Measurements from ENCODE around the gene GBA3.
A peak's percentile ranks its signal among the peaks of the same experiment; 100 is the strongest.

The GBA3 gene

GRCh38 chr4:22695917-22696316 lies 3.2 kb downstream of the GBA3 start:
- FAIRE-seq = peak; percentile 86

- no peak for FAIRE-seq
Observed at GRCh38 chr4:22703912-22704311, 11.2 kb downstream of the GBA3 start.

DNA sequence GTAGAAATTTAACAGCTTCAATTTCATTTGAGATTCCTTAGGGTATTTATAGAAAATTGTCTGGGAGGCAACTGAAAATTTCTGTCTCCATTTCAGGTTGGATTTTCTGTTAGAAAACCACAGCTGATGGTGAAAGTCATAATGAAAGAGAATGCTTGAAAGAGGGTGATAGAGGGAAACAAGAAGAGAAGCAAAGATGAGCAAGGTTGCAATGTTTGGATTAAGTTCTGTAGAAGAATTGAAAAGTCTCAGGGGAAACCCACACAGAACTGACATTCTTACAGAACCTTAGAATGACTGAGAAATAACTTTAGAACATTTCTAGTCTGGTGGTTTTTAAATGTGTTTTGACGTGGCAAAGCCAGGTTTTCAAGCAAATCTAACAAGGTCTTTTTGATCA lies 14.7 kb downstream of the GBA3 start:
- no peak for FAIRE-seq

DNA sequence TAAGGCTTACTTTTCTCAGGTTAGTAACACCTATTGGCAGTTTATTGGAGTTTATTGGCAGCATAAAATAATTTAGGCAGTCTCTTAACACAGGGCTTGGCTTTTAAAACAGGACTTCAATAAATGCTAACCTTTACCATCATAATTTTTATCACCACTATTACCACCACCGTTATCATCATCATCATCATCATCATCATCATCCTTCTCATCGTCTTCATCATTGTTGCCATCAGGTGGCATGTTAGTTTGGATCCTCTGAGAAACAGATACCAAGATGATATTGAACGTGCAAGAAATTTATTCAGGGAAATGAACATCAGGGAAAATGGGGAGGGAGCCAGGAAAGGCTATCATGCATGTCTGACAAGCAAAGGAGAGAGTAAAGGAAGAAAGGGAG lies 16.2 kb downstream of the GBA3 start:
- no peak for FAIRE-seq

- no peak for FAIRE-seq
Observed at GRCh38 chr4:22712105-22712504, 19.4 kb downstream of the GBA3 start.

- no peak for FAIRE-seq
Observed at GRCh38 chr4:22712529-22712928, 19.8 kb downstream of the GBA3 start.

- FAIRE-seq = no peak
Observed at GRCh38 chr4:22713841-22714240, 21.1 kb downstream of the GBA3 start.

- FAIRE-seq = no peak
Observed at GRCh38 chr4:22719218-22719617, 26.5 kb downstream of the GBA3 start.

DNA sequence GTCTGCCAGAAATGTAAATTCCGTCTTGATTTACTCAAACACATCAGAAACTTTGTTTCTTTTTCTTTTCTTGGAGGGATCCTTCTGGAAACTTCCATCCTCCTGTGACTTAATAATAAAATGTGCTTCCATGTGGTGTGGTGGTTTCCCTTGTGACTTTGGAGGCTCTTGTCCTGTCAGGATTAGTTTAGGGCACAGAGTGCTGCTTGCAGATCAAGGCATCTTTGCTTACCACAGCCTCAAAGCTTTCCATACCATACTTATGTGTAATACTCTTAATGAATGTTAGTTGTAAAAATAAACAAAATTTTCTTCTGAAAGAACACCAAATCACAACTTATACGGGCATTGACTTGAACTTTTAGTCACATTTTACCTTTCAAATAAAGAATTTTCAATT lies 27.4 kb downstream of the GBA3 start:
- FAIRE-seq = no peak

- no peak for FAIRE-seq
Observed at GRCh38 chr4:22721204-22721603, 28.5 kb downstream of the GBA3 start.

GRCh38 chr4:22730021-22730420 lies 37.3 kb downstream of the GBA3 start:
- FAIRE-seq = no peak

DNA sequence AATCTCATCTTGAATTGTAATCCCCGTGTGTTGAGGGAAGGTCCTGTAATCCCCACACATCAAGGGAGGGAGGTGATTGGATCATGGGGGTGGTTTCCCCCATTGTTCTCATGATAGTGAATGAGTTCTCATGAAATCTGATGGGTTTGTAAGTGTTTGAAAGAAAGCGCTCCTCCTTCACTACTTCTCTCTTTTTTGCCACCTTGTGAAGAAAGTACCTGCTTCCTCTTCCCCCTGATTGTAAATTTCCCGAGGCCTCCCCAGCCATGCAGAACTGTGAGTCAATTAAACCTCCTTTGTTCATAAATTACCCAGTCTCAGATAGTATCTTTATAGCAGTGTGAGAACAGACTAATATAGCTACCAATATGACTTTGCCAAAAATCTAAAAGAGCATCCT lies 41.1 kb downstream of the GBA3 start:
- FAIRE-seq = no peak

- FAIRE-seq = no peak
Observed at GRCh38 chr4:22736912-22737311, 44.2 kb downstream of the GBA3 start.

- no peak for FAIRE-seq
Observed at GRCh38 chr4:22739968-22740367, 47.2 kb downstream of the GBA3 start.

DNA sequence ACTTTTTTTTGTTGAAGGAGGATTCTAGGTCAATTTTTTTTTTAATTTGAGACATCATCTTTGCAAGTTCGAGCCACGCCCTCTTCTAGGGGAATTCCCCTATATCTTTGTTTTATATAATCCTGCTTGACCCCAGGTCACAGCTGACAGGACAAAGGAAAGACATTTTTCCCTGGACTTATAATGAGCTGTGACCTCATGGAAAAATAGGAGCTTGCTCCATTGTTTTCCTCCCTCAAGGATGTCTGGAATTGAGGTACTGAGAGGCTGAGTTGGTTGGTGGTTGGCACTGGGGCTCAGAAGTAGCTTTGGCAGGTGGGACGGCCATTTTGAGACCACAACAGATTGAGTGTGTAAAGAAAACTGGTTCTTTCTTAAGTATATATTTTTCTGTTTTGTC lies 49.0 kb downstream of the GBA3 start:
- FAIRE-seq = no peak

GRCh38 chr4:22743290-22743689 lies 50.6 kb downstream of the GBA3 start:
- no peak for FAIRE-seq

DNA sequence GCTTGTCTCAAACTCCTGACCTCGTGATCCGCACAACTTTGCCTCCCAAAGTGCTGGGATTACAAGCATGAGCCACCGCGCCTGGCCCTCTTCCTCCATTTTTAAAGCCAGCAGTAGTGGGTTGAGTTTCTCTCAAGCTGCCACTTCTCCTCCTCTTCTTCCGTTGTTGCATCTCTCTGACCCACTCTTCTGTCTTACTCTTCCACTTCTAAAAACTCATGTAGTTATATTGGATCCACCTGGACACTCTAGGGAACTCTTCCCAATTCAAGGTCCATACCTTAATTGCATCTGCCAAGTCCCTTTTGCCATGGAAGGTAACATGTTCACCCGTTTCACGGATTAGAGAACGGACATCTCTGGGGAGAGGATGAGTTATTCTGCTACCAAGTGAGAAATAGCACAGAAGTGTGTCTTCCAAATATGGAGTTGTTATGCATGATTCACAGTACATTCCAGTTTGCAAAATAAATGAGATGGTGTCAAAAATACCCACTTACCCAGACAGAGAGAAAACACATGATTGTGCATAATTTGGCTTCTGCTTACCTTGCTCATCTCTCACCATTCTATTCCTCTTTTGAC lies 51.8 kb downstream of the GBA3 start:
- FAIRE-seq = no peak

DNA sequence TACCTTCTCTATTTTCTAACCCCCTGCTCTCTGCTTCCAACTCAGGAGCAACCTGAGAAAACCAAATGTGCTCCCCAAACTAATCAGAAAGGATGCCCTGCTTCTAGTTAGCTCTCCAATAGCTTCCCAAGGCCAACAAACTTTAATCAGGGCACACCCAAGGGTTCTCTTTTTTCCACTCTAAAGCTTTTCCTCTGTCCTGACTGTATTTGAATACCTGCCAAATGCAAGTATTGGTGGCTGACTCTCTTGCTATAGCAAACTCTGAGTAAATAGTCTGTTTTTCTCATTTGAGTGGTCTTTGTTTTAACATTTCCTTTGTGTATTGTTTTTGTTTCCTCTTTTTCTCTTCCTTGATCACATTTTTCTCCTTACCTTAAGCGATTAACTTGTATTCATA lies 52.5 kb downstream of the GBA3 start:
- FAIRE-seq = no peak

- FAIRE-seq = no peak
Observed at GRCh38 chr4:22754116-22754515, 61.4 kb downstream of the GBA3 start.

GRCh38 chr4:22762548-22762947 lies 69.8 kb downstream of the GBA3 start:
- FAIRE-seq = no peak

DNA sequence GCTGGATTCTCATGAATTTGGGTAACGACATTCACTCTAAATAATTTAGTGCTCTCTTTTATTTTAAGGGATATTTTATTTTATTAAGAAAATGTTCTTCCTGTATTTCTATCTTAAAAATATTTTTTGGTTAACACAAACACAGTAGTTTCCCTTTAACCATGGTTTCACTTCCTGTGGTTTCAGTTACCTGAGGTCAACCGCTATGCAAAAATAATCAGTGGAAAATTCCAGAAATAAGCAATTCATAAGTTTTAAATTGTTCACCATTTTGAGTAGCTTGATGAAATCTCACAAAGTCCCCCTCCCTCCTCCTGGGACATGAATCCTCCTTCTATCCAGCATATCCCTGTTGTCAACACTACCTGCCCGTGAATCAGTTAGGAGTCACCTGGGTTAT lies 71.4 kb downstream of the GBA3 start:
- no peak for FAIRE-seq

DNA sequence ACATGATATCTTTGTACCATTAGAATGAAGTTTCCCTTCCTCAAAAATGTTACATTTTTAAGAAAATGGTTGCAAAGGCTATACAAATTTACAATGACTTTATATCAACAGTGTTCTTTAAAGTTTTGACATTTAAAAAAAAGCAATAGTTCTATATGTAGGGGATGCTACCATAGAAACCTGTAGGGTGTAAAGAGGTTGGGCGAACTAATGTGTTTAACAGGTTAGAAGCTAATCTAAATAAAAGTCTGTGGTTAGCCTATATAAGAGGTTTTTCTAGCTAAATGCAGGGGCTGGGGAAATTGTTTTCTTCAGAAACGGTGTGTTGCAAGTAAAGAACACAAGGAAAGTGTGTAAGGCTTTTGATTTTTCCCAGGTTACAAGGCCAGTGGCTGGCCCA lies 73.3 kb downstream of the GBA3 start:
- no peak for FAIRE-seq

- no peak for FAIRE-seq
Observed at GRCh38 chr4:22778547-22779163, 85.9 kb downstream of the GBA3 start.

DNA sequence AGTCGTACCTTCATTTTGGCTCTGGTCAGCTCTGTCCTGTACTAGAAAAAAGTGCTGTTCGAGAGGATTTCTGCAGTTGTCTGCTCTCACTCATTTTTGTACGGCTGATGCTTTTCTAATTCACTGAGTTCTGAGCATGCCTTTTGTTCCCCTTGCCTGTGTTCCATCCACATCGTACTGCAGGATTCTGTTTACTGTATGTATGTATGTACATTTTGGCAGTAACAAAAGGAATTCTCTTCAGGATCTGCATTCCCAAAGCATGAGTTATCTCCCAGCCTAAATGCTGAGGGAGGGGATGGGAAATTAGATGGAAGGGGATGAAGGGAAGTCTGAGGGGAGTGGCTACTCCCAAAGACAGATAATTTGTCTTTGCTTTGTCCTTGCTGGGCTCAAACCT lies 87.6 kb downstream of the GBA3 start:
- FAIRE-seq = no peak

GRCh38 chr4:22780797-22781196 lies 88.1 kb downstream of the GBA3 start:
- no peak for FAIRE-seq

All from islet of Langerhans (tissue), 1 donor.